Adrenal gland (tissue), 12 donors: ENCODE measurements around the gene RNF6. TPM values are rescaled to one million over a fixed set of nuclear protein-coding genes. Genes with fewer than 3 reads are reported as not detected.
A peak's percentile ranks its signal among the peaks of the same experiment; 100 is the strongest.

ENCODE experiments used
- DNase-seq, 7 donors: peaks; one replicate each; pipeline ENCODE4 v3.0.0-alpha.2; 2019 to 2020
- H3K27ac ChIP-seq, 5 donors: fragments of 200-600 bp; sonication (generic) in 4 of 5; 1 replicate in 3 of 5; 2 replicates in 2 of 5; pipeline versions ENCODE4 v1.5.1 to v1.8.0; 2016 to 2020; ENCODE audit warnings: mild to moderate bottlenecking in 1 of 5
- H3K27me3 ChIP-seq: fragments of 200-600 bp; 2 replicates; pipeline ENCODE4 v1.8.0; 2021
- H3K36me3 ChIP-seq, 2 donors: fragments of 200-600 bp; replicated peaks in 1 of 2; 1 replicate in 1 of 2; 2 replicates in 1 of 2; pipeline versions ENCODE4 v1.5.1 to v1.8.0; 2018 to 2022
- H3K4me1 ChIP-seq, 2 donors: fragments of 200-600 bp; replicated peaks in 1 of 2; 1 replicate in 1 of 2; 2 replicates in 1 of 2; pipeline versions ENCODE4 v1.5.1 to v1.8.0; 2018 to 2021
- H3K4me3 ChIP-seq, 4 donors: fragments of 200-600 bp; sonication (generic) in 3 of 4; one replicate each; pipeline ENCODE4 v1.5.1; 2016 to 2018
- H3K9me3 ChIP-seq, 3 donors: fragments of 200-600 bp; sonication (generic) in 1 of 3; replicated peaks in 1 of 3; 1 replicate in 2 of 3; 2 replicates in 1 of 3; pipeline versions ENCODE4 v1.5.1 to v1.8.0; 2016 to 2021
- CTCF ChIP-seq, 6 experiments: fragments of 450-650 bp in 4 of 6; fragments of 200-600 bp in 2 of 6; sonication (generic) in 1 of 6; IDR thresholded peaks; 1 replicate in 5 of 6; 2 replicates in 1 of 6; pipeline versions ENCODE4 v1.5.1 to v1.8.0; 2016 to 2021; ENCODE audit warnings: antibody characterized with exemption in 6 of 6, mild to moderate bottlenecking in 2 of 6, moderate library complexity in 1 of 6
- POLR2A ChIP-seq, 2 donors: fragments of 450-650 bp; IDR thresholded peaks; one replicate each; pipeline ENCODE4 v1.6.1; 2017; ENCODE audit warnings: antibody characterized with exemption in 2 of 2, mild to moderate bottlenecking in 2 of 2, moderate library complexity in 1 of 2
- WGBS, 4 donors: extraction: QIAGEN DNeasy Blood & Tissue Kit in 2 of 4; methylation state at CpG; one replicate each; pipeline versions ENCODE4 v1.1.5 to v1.1.7; 2013 to 2017; 5-methylcytosine and 5-hydroxymethylcytosine counted together
- intact Hi-C, 2 donors: fragments of 100-400 bp; cut with DNase I; formaldehyde crosslinking; loops; one replicate each; pipeline versions ENCODE4 v1.14.1 to v1.15.0; 2022 to 2023
- polyA plus RNA-seq, 3 donors: library from polyadenylated mRNA; stranded (reverse); fragments of 200-250 nt in 2 of 3; fragments of 350-450 nt in 1 of 3; fragmentation: Illumina TruSeq in 1 of 3; extraction: RNeasy Lipid Tissue Mini Kit (QIAGEN cat#74804) in 1 of 3; gene quantifications; one replicate each; pipeline ENCODE4 v1.2.3, GENCODE V29; 2013 to 2014
- total RNA-seq, 9 donors: library from RNA; depleted of rRNA in 4 of 9; stranded (reverse); fragments of >200 nt in 4 of 9; fragments of 120-200 nt in 1 of 9; fragmentation: NEBNext Ultra II Directional in 1 of 9; extraction: Animal tissue kit (Norgen Biotek cat#: 25700) in 1 of 9; gene quantifications; one replicate each; pipeline versions ENCODE4 v1.1.0 to v1.2.4, GENCODE V29; 2013 to 2023
- donor health status: healthy with polysubstance abuse.
- donor health status: Bipolar disorder and iron deficiency.
- donor health status: DM: yes; HTN: yes; CAD: no.
- donor health status: DM: no; HTN: no; CAD: no.
- donor health status: DM: no; HTN: no; CAD: no.
- donor health status: DM: yes; HTN: yes; CAD: no.

The RNF6 gene
- total and polyA plus RNA-seq, 12 donors: 14.4 to 70.5 (median 31.4) TPM

DNA sequence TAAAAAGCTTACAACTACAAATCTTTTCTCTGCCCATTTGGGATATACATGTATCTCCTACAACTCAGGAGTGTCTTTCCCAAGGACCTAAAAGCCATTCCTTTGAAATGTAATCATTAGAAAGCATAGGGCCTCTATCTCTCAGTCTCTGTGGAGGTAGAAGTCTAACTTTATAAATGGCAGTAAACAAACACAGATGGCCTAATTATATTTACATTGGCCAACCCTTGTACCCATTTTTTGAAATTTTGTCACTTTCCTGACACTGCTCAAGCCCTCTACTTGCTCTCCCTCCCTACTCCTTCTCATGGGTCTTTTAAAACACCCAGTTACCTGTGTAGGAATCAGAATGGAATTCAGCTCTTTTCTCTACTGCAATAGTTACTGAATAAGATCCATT is 24.8 kb downstream of the RNF6 start:
- Histone ChIP-seq H3K27ac (no peak overlapping the region), H3K27me3 (no peaks in the 10 kb centered on the region), H3K4me1 (peaks cover 0 to 5% of the 10 kb centered on the region in 2 donors), H3K36me3 (no peaks in the 10 kb centered on the region), H3K9me3 (peaks cover 0 to 4% (median 0%) of the 10 kb centered on the region in 3 donors), H3K4me3 (no peak overlapping the region)
- TF ChIP-seq POLR2A (IDR thresholded peaks at IDR 0.05): no peak
- TF ChIP-seq CTCF (IDR thresholded peaks at IDR 0.05): no peak
- DNase-seq: no peak
- intact Hi-C loops: no loop called here

GRCh38 chr13:26186995-26187394 is 35.1 kb downstream of the RNF6 start:
- Histone ChIP-seq H3K27me3 (no peaks in the 10 kb centered on the region), H3K4me1 (peaks cover 5 to 24% of the 10 kb centered on the region in 2 donors), H3K36me3 (no peaks in the 10 kb centered on the region), H3K9me3 (no peaks in the 10 kb centered on the region), H3K27ac (peak overlapping the region in 3 of 5 donors; percentile 70 to 94 (median 82)), H3K4me3 (peak overlapping the region in 3 of 4 donors; percentile 16 to 70 (median 57))
- 23 to 28% (median 24%) methylated on average over 7 to 22 of the region's 22 CpGs for WGBS, 4 donors
- no peak for TF ChIP-seq CTCF (IDR thresholded peaks at IDR 0.05)
- TF ChIP-seq POLR2A (IDR thresholded peaks at IDR 0.05): no peak
- intact Hi-C loops: no loop called here
- peak in 6 of 7 donors; percentile 26 to 55 (median 32) for DNase-seq

- Histone ChIP-seq H3K27ac (peak overlapping the region; percentile 73 to 94 (median 86)), H3K4me3 (peak overlapping the region; percentile 57 to 84 (median 67)), H3K9me3 (no peaks in the 10 kb centered on the region), H3K4me1 (peaks cover 5 to 24% of the 10 kb centered on the region in 2 donors), H3K27me3 (no peaks in the 10 kb centered on the region), H3K36me3 (no peaks in the 10 kb centered on the region)
- TF ChIP-seq POLR2A (IDR thresholded peaks at IDR 0.05): peak; percentile 3 to 70
- peak; percentile 33 to 61 (median 52) for TF ChIP-seq CTCF (IDR thresholded peaks at IDR 0.05)
- WGBS, 4 donors: 0 to 1% (median 1%) methylated on average over 51 to 76 of the region's 76 CpGs
- peak; percentile 89 to 93 (median 90) for DNase-seq
- intact Hi-C loops: no loop called here
These were observed 35.8 kb downstream of the RNF6 start for GRCh38 chr13:26186118-26186870.

- 29 to 32% (median 30%) methylated on average over 8 of the region's 8 CpGs for WGBS, 4 donors
- no peaks in the 10 kb centered on the region for H3K9me3 ChIP-seq
- H3K27me3 ChIP-seq: no peaks in the 10 kb centered on the region
- peak overlapping the region; percentile 73 to 94 (median 86) for H3K27ac ChIP-seq
- peak overlapping the region in 3 of 4 donors; percentile 57 to 84 (median 70) for H3K4me3 ChIP-seq
- H3K36me3 ChIP-seq: no peaks in the 10 kb centered on the region
- DNase-seq: no peak
- H3K4me1 ChIP-seq: peaks cover 5 to 24% of the 10 kb centered on the region in 2 donors
- intact Hi-C loops: no loop called here
- TF ChIP-seq POLR2A (IDR thresholded peaks at IDR 0.05) (no peak), CTCF (IDR thresholded peaks at IDR 0.05) (no peak)
These were observed 36.4 kb downstream of the RNF6 start for GRCh38 chr13:26185720-26186117.
